Loucy (cell line): ENCODE data around the gene ADO.

Source experiments
- H2AFZ ChIP-seq: fragments of 200-600 bp; sonication (generic); 2 replicates; pipeline ENCODE4 v1.6.0; 2016; ENCODE audit warnings: antibody characterized with exemption, mild to moderate bottlenecking, low read length, moderate library complexity
- H3F3A ChIP-seq: fragments of 200-600 bp; 2 replicates; pipeline ENCODE4 v1.6.0; 2016; ENCODE audit warnings: antibody characterized with exemption, low read depth, mild to moderate bottlenecking
- H3K27me3 ChIP-seq: fragments of 200-600 bp; sonication (generic); 2 replicates; pipeline ENCODE4 v1.6.1; 2014; ENCODE audit warnings: low read length, mild to moderate bottlenecking; ENCODE audit not compliant: insufficient read depth, poor library complexity, severe bottlenecking
- H3K36me3 ChIP-seq: fragments of 200-600 bp; sonication (generic); 2 replicates; pipeline ENCODE4 v1.6.1; 2016; ENCODE audit warnings: low read length; ENCODE audit not compliant: insufficient read depth
- H3K4me1 ChIP-seq: fragments of 200-600 bp; sonication (generic); 2 replicates; pipeline ENCODE4 v1.5.1; 2014; ENCODE audit warnings: low read length, mild to moderate bottlenecking; ENCODE audit not compliant: insufficient read depth, poor library complexity, severe bottlenecking
- H3K4me2 ChIP-seq: fragments of 200-600 bp; sonication (generic); 2 replicates; pipeline ENCODE4 v1.6.0; 2014; ENCODE audit warnings: antibody characterized with exemption, low read length, low read depth, mild to moderate bottlenecking; ENCODE audit not compliant: poor library complexity, severe bottlenecking
- H3K4me3 ChIP-seq: fragments of 200-600 bp; sonication (generic); 2 replicates; pipeline ENCODE4 v1.5.1; 2014; ENCODE audit warnings: low read length, mild to moderate bottlenecking, mixed read lengths; ENCODE audit not compliant: poor library complexity, severe bottlenecking
- H3K79me2 ChIP-seq: fragments of 200-600 bp; sonication (generic); 2 replicates; pipeline ENCODE4 v1.6.1; 2014; ENCODE audit warnings: low read length; ENCODE audit not compliant: insufficient read depth
- H3K9ac ChIP-seq: fragments of 200-600 bp; sonication (generic); 2 replicates; pipeline ENCODE4 v1.6.0; 2014; ENCODE audit warnings: mild to moderate bottlenecking, low read depth, low read length, moderate library complexity; ENCODE audit not compliant: poor library complexity, severe bottlenecking
- H3K9me2 ChIP-seq: fragments of 200-600 bp; sonication (generic); replicated peaks from 2 replicates; pipeline ENCODE4 v1.6.1; 2016; ENCODE audit warnings: low read depth, low read length, mixed read lengths
- H3K9me3 ChIP-seq: fragments of 200-600 bp; sonication (generic); 2 replicates; pipeline ENCODE4 v1.6.1; 2014; ENCODE audit warnings: mild to moderate bottlenecking, antibody characterized with exemption, low read length, low read depth; ENCODE audit not compliant: insufficient read depth
- H4K20me1 ChIP-seq: fragments of 200-600 bp; sonication (generic); 2 replicates; pipeline ENCODE4 v1.6.0; 2014; ENCODE audit warnings: antibody characterized with exemption, low read length, mild to moderate bottlenecking; ENCODE audit not compliant: insufficient read depth, poor library complexity, severe bottlenecking
- CTCF ChIP-seq: fragments of 200-600 bp; sonication (generic); conservative IDR thresholded peaks from 2 replicates; pipeline ENCODE4 v1.5.1; 2014; ENCODE audit warnings: mild to moderate bottlenecking, antibody characterized with exemption, low read length
- EZH2phosphoT487 ChIP-seq: fragments of 200-600 bp; IDR thresholded peaks from 2 replicates; pipeline ENCODE4 v1.6.1; 2018; ENCODE audit warnings: antibody characterized with exemption, mild to moderate bottlenecking, moderate library complexity, borderline replicate concordance

ADO gene

DNA sequence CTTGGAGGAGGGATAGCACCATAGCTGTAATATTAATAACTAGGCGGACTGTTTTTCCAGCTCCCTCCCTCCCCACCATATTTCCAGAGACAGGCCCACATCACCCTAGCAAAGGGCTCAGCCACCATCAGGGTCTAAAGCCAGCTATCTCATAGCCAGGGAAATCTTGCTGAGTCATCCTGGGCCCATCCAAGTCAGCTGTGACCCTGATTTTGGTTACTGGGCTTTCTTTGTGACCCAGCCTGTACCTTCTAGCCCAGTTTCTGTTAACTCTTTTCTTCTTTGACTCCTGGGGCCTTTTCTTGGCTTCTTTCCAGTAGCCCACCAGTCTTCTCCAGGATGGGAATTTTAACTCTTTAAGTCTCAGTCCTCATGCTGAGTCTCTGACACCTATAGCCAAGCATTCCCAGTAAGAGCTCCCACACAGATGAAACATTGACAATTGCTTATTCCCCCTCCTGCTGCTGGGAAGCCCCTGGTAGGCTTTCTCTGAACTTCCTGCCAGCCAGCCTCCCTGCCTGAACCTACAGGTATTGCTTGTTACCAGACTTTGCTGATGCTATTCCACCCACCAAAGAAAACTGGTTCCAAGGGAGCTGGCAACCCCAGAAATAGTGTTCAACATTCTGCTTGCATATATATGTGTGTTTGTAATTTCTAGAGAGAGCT is 34.8 kb upstream of the ADO start:
- H3K9me2 ChIP-seq: no peaks in the 10 kb centered on the region
- H3K27me3 ChIP-seq: peaks cover 4% of the 10 kb centered on the region
- no peaks in the 10 kb centered on the region for H3K9me3 ChIP-seq
- no peaks in the 10 kb centered on the region for H3K79me2 ChIP-seq
- H3K4me1 ChIP-seq: no peaks in the 10 kb centered on the region
- H2AFZ ChIP-seq: no peak overlapping the region
- H3K36me3 ChIP-seq: no peaks in the 10 kb centered on the region
- TF ChIP-seq EZH2phosphoT487 (no peak), CTCF (no peak)
- no peak overlapping the region for H3K9ac ChIP-seq
- no peaks in the 10 kb centered on the region for H3F3A ChIP-seq
- H4K20me1 ChIP-seq: no peaks in the 10 kb centered on the region
- H3K4me3 ChIP-seq: no peak overlapping the region
- no peak overlapping the region for H3K4me2 ChIP-seq

- Histone ChIP-seq H3K27me3 (peaks cover 4% of the 10 kb centered on the region), H3K4me3 (no peak overlapping the region), H3K9ac (no peak overlapping the region), H3K4me1 (no peaks in the 10 kb centered on the region), H3K79me2 (no peaks in the 10 kb centered on the region), H3F3A (no peaks in the 10 kb centered on the region), H3K9me2 (no peaks in the 10 kb centered on the region), H2AFZ (no peak overlapping the region), H3K4me2 (no peak overlapping the region), H3K36me3 (no peaks in the 10 kb centered on the region), H3K9me3 (no peaks in the 10 kb centered on the region), H4K20me1 (no peaks in the 10 kb centered on the region)
- TF ChIP-seq CTCF (no peak), EZH2phosphoT487 (no peak)
These were observed 32.1 kb upstream of the ADO start for GRCh38 chr10:62772186-62772974.

GRCh38 chr10:62778125-62778524 is 26.4 kb upstream of the ADO start:
- Histone ChIP-seq H3K36me3 (no peaks in the 10 kb centered on the region), H3K4me1 (no peaks in the 10 kb centered on the region), H3K9me2 (no peaks in the 10 kb centered on the region), H3K9ac (no peak overlapping the region), H3K4me3 (no peak overlapping the region), H3K79me2 (no peaks in the 10 kb centered on the region), H3K4me2 (no peak overlapping the region), H2AFZ (no peak overlapping the region), H4K20me1 (no peaks in the 10 kb centered on the region), H3K27me3 (no peaks in the 10 kb centered on the region), H3F3A (no peaks in the 10 kb centered on the region), H3K9me3 (no peaks in the 10 kb centered on the region)
- TF ChIP-seq EZH2phosphoT487 (no peak), CTCF (no peak)
